Activated CD4-positive, alpha-beta T cell treated with anti-CD3 and anti-CD28 coated beads, Interleukin-2, amount 50 U/mL, for 48 hours (primary cell): ENCODE measurements around the gene ADIPOQ.
"Not testable (repeated sequence)": the region's sequence is repeated elsewhere in the genome, so short reads cannot be mapped to it uniquely, and the experiment has no call there.

Experiments used
- DNase-seq, 2 experiments: peaks; one replicate each; pipeline ENCODE4 v3.0.0-alpha.2; 2020

The ADIPOQ gene

GRCh38 chr3:186826976-186827857, 15.3 kb upstream of the ADIPOQ start:
- DNase-seq: peak; percentile 80 to 85

DNA sequence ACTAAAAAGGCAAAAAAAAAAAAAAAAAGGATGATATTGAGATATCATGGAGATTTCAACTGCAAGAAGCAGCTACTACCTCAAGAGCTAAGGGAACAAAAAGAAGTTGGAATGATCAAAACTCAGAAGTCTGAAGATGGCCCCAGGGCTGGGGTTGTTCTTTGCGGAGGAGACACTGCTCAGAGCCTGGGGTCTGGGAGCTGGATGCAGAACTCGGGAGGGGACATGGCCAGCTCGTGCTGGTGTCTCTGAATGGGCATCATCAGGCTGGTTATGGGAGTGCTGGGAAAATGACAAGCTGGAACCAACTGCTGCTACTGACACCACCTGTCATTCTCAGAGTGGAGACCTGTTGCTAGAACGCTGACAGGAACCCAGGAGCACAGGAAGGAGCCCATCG, 14.2 kb upstream of the ADIPOQ start:
- DNase-seq: no peak

- DNase-seq: no peak
Measured at GRCh38 chr3:186831798-186832197, 10.7 kb upstream of the ADIPOQ start.

DNA sequence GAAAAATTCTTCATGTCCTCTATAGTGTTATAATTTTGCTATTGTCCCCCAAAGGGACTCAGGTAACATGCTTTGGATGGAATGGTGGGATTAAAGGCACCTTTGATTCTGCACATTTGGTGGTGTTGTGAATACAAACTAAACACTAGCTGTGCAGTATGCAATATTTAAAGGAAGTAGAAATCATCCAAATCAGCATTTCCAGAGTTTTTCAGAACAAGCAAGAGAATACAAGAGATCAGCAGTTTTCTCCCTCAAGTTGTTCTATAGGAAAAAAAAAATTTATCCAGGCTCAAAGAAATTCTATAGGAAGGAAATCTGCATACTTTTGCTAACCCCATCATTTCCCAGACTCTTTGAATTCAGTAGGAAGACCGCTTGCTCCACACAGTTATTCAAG, 10.2 kb upstream of the ADIPOQ start:
- no peak for DNase-seq

DNA sequence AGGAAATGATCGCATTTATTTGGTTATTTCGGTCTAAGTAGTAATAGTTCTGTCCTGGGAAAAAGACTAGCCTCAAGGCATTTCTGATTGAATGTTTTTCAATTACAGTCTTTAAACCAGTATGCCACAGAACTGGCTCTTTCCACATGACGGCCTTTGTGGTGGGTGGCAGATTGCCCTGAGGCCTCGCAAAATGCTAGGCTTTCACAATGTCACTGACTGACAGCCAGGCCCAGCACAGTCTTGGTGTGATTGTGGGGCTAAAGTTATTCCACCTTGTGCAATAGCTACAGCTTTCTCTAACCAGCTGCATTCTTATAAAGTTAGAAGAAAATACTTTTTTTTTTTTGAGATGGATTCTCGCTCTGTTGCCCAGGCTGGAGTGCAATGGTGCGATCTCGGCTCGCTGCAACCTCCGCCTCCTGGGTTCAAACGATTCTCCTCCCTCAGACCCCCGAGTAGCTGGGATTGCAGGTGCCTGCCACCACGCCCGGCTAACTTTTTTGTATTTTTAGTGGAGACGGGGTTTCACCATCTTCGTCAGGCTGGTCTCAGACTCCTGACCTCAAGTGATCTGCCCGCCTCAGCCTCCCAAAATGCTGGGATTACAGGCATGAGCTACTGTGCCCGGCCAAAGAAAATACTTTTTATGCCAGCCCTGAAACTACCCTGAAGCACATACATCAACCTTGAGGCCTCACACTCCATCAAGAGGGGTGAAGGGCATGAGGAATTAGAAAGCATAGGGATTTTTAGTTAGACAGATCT, 2.5 kb upstream of the ADIPOQ start:
- DNase-seq: no peak

DNA sequence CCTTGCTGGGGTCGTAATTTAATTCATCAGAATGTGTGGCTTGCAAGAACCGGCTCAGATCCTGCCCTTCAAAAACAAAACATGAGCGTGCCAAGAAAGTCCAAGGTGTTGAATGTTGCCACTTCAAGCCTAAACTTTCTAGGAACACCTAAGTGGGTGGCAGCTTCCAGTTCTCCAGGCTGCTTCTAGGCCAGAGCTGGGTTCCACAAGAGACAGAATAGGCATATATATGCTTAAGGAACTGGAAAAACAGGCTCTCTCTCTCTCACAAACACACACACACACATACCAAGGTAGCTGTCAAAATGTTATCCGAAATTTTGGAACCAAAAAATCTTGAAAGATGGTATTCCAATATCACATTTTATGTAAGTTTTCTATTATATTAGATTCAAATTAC, 890 bp upstream of the ADIPOQ start:
- DNase-seq: no peak

DNA sequence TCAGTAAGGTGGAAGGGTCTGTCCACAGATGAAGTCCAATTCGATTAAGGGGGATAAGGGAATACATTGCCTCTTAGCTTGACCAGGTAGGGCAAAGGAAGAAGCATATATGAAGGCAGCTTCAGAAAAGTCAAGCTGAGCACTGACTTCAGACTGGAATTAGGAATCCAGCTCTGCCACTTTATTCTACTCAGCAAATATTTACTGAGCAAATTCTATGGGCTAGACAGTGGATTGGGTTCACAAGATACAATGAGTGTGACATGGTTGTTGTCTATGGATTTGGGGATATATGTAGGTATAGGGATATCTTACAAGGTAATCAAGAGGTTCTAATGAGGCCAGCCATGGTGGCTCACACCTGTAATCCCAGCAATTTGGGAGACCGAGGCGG, 526 bp downstream of the ADIPOQ start:
- DNase-seq: no peak

DNA sequence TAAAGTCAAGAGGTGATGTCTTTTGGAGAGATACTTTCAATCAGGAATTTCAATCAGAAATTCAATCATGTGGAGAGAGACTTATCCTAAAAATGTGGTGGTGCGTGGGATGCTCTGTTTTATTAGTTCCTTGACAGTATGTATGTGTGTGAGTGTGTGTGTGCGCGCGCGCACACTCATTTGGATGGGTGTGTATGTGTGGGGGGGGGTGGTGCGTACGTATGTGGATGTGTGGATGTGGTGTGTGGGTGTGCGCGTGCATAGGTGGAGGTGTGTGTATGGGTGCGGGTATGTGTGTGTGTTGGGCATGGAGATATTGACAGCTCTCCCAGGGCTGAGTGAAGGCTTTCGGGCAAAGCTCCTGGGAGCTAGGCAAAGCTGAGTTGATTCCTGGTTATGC, 2.4 kb downstream of the ADIPOQ start:
- no peak for DNase-seq

DNA sequence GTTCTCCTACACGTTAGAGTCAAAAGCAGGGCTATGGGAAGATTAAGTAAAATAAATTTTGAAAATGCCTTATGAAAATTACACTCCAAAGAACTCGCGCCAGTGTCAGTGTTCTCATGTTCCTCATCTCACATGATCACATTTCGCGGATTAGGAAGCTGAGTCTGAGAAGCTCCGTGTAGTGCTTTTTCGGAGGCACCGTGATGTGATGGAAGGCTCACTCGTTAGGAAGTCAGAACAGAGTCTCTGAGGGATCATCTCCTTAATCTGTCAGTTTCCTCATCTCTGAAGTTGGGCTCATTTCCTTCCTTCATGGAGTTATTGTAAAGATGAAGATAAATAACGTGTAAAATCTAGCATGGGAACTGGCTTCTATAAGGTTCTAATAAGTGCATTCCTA, 3.2 kb downstream of the ADIPOQ start:
- no peak for DNase-seq

GRCh38 chr3:186847437-186847836, 4.9 kb downstream of the ADIPOQ start:
- no peak for DNase-seq

GRCh38 chr3:186849374-186849975, 7.0 kb downstream of the ADIPOQ start:
- no peak for DNase-seq

- DNase-seq: not testable (repeated sequence)
Measured at GRCh38 chr3:186851835-186852234, 9.3 kb downstream of the ADIPOQ start.

DNA sequence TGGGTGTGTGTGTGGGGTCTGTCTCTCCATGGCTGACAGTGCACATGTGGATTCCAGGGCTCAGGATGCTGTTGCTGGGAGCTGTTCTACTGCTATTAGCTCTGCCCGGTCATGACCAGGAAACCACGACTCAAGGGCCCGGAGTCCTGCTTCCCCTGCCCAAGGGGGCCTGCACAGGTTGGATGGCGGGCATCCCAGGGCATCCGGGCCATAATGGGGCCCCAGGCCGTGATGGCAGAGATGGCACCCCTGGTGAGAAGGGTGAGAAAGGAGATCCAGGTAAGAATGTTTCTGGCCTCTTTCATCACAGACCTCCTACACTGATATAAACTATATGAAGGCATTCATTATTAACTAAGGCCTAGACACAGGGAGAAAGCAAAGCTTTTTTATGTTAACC, 10.5 kb downstream of the ADIPOQ start:
- no peak for DNase-seq

- no peak for DNase-seq
Measured at GRCh38 chr3:186854146-186854545, 11.6 kb downstream of the ADIPOQ start.

DNA sequence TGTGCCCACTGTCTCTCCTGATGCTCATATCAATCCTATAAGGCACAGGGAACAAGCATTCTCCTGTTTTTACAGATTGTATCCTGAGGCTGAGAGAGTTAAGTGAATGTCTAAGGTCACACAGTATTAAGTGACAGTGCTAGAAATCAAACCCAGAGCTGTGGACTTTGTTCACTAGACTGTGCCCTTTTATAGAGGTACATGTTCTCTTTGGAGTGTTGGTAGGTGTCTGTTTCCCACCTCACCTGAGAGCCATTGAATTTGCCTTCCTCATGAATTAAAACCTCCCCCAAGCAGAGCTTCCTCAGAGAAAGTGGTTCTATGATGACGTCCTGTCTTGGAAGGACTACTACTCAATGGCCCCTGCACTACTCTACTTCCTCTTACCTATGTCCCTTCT, 12.4 kb downstream of the ADIPOQ start:
- no peak for DNase-seq

- DNase-seq: no peak
Measured at GRCh38 chr3:186857743-186858142, 15.2 kb downstream of the ADIPOQ start.

DNA sequence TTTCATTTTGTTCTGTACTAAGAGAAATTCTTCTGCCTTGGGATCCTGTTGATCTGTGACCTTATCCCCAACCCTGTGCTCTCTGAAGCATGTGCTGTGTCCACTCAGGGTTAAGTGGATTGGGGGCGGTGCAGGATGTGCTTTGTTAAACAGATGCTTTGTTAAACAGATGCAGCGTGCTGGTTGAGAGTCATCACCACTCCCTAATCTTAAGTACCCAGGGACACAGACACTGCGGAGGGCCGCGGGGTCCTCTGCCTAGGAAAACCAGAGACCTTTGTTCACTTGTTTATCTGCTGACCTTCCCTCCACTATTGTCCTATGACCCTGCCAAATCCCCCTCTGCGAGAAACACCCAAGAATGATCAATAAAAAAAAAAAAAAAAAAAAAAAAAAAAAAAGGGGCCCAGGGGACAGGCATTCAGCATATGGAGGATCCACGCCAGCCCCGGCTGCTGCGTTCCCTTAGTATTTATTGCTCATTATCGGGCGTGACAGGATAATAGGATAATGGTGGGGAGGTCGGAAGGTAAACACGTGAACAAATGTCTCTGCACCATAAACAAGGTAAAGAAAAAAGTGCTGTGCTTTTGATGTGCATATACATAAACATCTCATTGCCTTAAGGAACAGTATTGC, 22.8 kb downstream of the ADIPOQ start:
- DNase-seq: not testable (repeated sequence)

GRCh38 chr3:186866095-186866494, 23.6 kb downstream of the ADIPOQ start:
- not testable (repeated sequence) for DNase-seq

DNA sequence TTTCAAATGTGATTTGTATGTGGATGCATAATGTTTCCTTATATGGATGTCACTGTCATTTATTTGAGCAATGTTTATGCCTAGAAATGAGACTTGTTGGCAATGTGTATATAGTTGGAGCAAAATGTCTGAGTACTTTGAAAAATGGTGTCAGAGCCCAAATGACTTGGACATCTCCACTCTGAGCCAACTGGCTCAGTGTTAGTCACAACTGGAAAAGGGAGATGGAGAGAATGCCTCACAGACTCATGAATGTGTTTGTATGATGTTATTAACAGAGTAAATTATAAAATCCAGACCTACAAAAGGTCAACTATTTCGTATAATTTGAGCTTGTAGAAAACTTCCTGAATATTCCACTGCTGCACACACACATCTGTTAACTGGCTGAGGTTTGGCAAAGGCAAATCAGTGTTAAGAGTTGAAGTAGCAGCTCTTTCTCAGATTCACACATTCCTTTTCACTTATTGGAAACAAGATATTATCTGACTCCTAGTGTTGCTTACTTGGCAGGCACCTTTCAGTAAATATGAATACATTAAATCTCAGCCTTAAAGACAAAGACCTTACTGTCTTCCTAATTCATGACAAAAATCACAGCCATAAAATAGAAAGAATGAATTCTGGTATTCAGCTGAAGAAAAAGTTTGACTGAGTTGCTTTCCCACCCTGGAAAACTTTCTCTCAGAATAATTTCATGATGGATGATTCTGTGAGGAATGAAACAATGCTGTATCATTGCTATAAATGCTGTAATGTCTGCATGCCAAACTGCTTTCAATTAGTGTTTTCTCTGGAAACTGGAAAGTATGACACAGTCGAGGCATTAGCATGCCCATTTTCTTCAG, 27.0 kb downstream of the ADIPOQ start:
- no peak for DNase-seq

DNA sequence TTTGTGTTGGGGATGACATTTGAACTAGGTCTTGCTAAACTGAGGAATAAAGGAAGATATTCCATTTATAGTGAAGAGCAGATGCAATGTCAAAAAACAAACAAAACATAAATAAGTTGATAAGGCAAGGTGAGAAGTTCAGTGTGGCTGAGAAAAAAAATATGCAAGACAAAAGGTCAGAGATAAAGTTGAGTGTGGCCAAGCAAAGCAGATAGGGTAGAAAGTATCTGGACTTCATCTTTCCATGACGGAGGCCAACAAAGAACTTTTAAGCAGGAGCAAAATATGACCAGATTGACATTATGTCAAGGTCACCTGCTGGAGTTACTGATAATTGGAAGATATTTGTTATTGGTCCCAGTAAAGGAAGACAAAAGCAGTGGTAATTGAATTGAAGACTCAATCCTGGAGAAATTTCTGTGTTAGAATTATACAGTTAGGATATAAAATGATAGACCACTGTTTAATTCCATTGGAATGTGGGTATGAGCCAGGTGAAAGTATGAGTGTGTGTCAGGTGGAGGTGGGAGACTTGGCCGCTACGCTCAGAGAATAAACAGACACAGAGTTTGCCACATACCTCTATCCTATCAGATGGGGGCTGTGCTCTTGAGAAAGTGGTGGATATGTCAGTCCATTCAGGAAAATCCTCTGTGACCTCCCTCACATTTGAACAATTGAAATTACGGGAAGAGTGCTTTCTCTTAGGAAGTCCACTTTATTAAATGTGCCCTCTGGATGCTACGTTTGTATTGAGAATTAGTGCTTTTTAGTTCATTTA, 28.1 kb downstream of the ADIPOQ start:
- DNase-seq: no peak

GRCh38 chr3:186871403-186871924, 29.0 kb downstream of the ADIPOQ start:
- no peak for DNase-seq
